G401.6 (cell line): ENCODE measurements around the gene CAMTA1.

Source experiments
- FAIRE-seq: peaks from 2 replicates; lab custom pipeline; 2012; peaks lifted over from hg19 to GRCh38; lab: Jason Lieb, UNC

Gene CAMTA1

GRCh38 chr1:7345516-7345915 lies 560.3 kb downstream of the CAMTA1 start:
- FAIRE-seq: no peak

- no peak for FAIRE-seq
Measured at GRCh38 chr1:7346070-7346596, 560.9 kb downstream of the CAMTA1 start.

- FAIRE-seq: no peak
Measured at GRCh38 chr1:7346600-7347570, 561.6 kb downstream of the CAMTA1 start.

GRCh38 chr1:7348073-7348472 lies 562.8 kb downstream of the CAMTA1 start:
- FAIRE-seq: no peak

- no peak for FAIRE-seq
Measured at GRCh38 chr1:7348580-7348979, 563.3 kb downstream of the CAMTA1 start.

GRCh38 chr1:7350804-7351203 lies 565.5 kb downstream of the CAMTA1 start:
- FAIRE-seq: no peak

GRCh38 chr1:7351649-7352048 lies 566.4 kb downstream of the CAMTA1 start:
- no peak for FAIRE-seq

- FAIRE-seq: no peak
Measured at GRCh38 chr1:7352364-7352763, 567.1 kb downstream of the CAMTA1 start.

- no peak for FAIRE-seq
Measured at GRCh38 chr1:7352974-7353373, 567.7 kb downstream of the CAMTA1 start.

GRCh38 chr1:7355646-7356045 lies 570.4 kb downstream of the CAMTA1 start:
- FAIRE-seq: no peak

GRCh38 chr1:7356079-7356478 lies 570.8 kb downstream of the CAMTA1 start:
- no peak for FAIRE-seq

- no peak for FAIRE-seq
Measured at GRCh38 chr1:7358425-7358824, 573.2 kb downstream of the CAMTA1 start.

- no peak for FAIRE-seq
Measured at GRCh38 chr1:7360526-7360925, 575.3 kb downstream of the CAMTA1 start.

GRCh38 chr1:7362947-7363346 lies 577.7 kb downstream of the CAMTA1 start:
- no peak for FAIRE-seq

GRCh38 chr1:7363450-7363849 lies 578.2 kb downstream of the CAMTA1 start:
- no peak for FAIRE-seq

GRCh38 chr1:7365706-7366105 lies 580.5 kb downstream of the CAMTA1 start:
- FAIRE-seq: no peak

GRCh38 chr1:7366286-7366954 lies 581.2 kb downstream of the CAMTA1 start:
- FAIRE-seq: no peak

- FAIRE-seq: no peak
Measured at GRCh38 chr1:7366955-7367665, 581.9 kb downstream of the CAMTA1 start.

GRCh38 chr1:7369866-7370265 lies 584.6 kb downstream of the CAMTA1 start:
- no peak for FAIRE-seq

- no peak for FAIRE-seq
Measured at GRCh38 chr1:7371926-7372325, 586.7 kb downstream of the CAMTA1 start.

GRCh38 chr1:7372477-7373120 lies 587.3 kb downstream of the CAMTA1 start:
- FAIRE-seq: no peak

- no peak for FAIRE-seq
Measured at GRCh38 chr1:7373251-7373650, 588.0 kb downstream of the CAMTA1 start.
